ENCODE data around the gene CLMP.

DNA sequence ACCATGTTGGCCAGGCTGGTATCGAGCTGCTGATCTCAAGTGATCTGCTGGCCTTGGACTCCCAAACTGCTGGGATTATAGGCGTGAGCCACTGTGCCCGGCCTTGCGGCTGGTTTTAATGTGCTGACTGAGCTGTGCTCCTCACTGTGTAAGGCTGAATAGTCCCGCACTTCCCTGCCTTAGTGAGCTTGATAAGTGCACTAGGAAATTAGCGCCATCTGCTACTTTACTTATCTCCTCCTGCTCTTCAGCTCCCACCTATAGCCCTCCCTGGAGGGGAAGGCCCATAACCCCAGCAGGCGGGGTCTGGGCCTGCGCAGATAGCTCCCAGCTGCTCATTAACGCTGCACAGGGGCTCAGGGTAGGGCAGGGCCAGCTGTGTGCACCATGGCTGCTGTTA, 49.4 kb downstream of the CLMP start:
- TF ChIP-seq REST (IDR thresholded peaks at IDR 0.05; ENCODE audit: borderline replicate concordance) = no peak
- no peak for TF ChIP-seq EZH2 (IDR thresholded peaks at IDR 0.05; ENCODE audit: borderline replicate concordance, insufficient read depth, low read length, poor library complexity, severe bottlenecking)
- TF ChIP-seq, protein P1, sequence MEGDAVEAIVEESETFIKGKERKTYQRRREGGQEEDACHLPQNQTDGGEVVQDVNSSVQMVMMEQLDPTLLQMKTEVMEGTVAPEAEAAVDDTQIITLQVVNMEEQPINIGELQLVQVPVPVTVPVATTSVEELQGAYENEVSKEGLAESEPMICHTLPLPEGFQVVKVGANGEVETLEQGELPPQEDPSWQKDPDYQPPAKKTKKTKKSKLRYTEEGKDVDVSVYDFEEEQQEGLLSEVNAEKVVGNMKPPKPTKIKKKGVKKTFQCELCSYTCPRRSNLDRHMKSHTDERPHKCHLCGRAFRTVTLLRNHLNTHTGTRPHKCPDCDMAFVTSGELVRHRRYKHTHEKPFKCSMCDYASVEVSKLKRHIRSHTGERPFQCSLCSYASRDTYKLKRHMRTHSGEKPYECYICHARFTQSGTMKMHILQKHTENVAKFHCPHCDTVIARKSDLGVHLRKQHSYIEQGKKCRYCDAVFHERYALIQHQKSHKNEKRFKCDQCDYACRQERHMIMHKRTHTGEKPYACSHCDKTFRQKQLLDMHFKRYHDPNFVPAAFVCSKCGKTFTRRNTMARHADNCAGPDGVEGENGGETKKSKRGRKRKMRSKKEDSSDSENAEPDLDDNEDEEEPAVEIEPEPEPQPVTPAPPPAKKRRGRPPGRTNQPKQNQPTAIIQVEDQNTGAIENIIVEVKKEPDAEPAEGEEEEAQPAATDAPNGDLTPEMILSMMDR (IDR thresholded peaks at IDR 0.05; ENCODE audit: poor library complexity, severe bottlenecking) = no peak
- no peak for TF ChIP-seq POLR2AphosphoS5 (IDR thresholded peaks at IDR 0.05)
